HTERT RPE-1 (cell line): Measurements from ENCODE around the gene TLR1.
"Not testable (repeated sequence)": the region's sequence is repeated elsewhere in the genome, so short reads cannot be mapped to it uniquely, and the experiment has no call there.

ENCODE experiments used
- in situ Hi-C: fragments of 300-500 bp; cut with MboI; formaldehyde crosslinking; loops from 4 replicates; pipeline ENCODE4 v1.14.3; 2020; ENCODE audit warnings: low sequenced_read_pairs

TLR1 gene

GRCh38 chr4:38804654-38805295 is at the start of gene TLR1:
TSS of gene TLR1 (minus strand) at chr4:38804791. CDS start at chr4:38798831, 5,960 bp downstream.
- in situ Hi-C loops, result no loop called here

DNA sequence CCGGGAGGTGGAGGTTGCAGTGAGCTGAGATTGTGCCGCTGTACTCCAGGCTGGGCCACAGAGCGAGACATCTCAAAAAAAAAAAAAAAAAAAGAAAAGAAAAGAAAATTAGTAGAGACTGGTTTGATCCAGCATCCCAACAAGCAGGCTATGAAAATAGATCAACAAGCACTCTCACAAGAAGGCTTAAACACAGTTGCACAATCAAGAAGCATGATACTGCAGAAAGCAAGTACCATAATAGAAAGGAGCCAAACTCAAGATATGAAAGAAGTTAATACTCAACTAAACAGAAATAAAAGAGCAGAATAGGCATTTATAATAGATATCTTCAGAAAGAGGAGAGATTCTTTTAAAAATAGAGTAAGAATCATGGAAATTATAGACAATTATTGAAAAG is 41.4 kb upstream of the TLR1 start:
- in situ Hi-C loops, result no loop called here

GRCh38 chr4:38842994-38843393 is 38.4 kb upstream of the TLR1 start:
- in situ Hi-C loops, result no loop called here

- in situ Hi-C loops, result no loop called here
Measured at GRCh38 chr4:38837849-38838248, 33.3 kb upstream of the TLR1 start.

GRCh38 chr4:38837334-38837733 is 32.7 kb upstream of the TLR1 start:
- in situ Hi-C loops, result no loop called here

GRCh38 chr4:38834570-38834969 is 30.0 kb upstream of the TLR1 start:
- in situ Hi-C loops, result no loop called here

DNA sequence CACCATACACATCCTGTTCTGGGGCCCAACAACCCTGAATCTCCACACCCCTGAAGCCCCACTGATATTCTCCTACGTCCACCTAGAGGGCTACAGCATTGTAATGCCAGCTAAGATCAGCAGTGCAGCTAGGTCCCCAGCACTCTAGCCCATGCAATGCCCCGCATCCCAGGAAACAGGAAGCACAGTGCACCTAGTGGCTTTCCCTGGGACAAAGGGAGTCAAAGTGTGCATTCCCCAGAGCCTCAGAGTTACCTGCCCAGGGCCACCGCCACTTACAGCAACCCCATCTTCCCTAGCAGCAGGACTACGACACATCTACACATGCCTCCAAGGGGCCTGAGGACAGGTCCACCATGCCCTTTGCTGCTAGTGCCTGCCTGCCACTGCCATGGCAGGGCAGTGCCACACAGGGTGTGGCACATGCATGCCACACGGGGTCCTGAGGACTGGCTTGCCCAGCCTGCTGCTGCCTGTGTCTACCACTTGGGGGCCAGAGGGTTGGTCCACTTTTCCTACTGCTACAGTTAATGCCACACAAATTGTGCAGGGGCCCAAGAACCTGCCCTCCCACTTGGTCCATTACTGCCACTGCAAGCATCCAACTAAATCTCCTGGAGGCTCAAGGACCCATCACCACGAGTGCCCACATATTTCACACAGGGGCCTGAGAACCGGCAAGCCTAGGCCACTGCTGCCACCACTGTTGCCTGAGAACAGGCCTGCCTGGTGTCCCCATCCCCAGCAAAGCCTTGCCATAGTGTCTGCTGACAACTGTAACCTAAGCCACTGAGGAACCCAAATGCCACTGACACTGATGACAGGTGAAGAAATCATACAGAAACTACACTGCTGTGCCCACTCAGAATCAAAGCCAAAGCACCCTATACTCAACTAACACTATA is 28.3 kb upstream of the TLR1 start:
- in situ Hi-C loops, result no loop called here

DNA sequence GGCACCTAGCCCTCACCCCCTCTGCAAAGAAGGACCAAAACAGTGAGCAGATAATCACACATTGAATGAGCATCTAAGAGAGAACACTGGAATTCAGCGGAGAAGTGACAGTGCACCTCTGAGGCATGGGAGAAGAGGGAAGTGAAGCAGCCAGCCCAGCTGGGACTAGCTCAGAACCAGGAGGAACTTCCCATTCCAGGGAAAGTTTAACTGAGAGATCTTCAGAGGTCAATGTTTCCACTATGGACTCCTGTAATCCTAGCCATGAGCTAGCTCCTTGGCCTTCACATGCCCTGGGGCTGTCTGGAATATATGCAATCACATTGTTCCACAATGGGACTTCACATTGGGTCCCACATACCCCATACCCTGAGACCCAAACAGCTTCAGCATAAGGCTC is 27.6 kb upstream of the TLR1 start:
- in situ Hi-C loops, result no loop called here

DNA sequence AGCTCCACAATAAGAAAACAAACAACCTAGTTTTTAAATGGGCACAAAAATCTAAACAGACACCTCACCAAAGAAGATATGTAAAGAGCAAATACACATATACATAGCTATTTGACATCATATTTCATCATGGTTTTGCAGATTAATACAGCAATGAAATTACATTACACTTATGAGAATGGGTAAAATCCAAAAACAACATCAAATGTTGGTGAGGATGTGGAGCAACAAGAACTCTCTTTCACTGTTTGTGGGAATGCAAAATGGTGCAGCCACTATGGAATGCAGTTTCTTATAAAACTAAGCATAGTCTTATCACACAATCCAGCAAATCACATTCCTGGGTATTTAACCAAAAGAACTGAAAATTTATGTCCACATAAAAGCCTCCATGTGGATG is 27.1 kb upstream of the TLR1 start:
- in situ Hi-C loops, result no loop called here

- in situ Hi-C loops, result no loop called here
Measured at GRCh38 chr4:38829237-38829636, 24.6 kb upstream of the TLR1 start.

- in situ Hi-C loops, result no loop called here
Measured at GRCh38 chr4:38823766-38824165, 19.2 kb upstream of the TLR1 start.

GRCh38 chr4:38822748-38823303 is 18.2 kb upstream of the TLR1 start:
- in situ Hi-C loops, result no loop called here

DNA sequence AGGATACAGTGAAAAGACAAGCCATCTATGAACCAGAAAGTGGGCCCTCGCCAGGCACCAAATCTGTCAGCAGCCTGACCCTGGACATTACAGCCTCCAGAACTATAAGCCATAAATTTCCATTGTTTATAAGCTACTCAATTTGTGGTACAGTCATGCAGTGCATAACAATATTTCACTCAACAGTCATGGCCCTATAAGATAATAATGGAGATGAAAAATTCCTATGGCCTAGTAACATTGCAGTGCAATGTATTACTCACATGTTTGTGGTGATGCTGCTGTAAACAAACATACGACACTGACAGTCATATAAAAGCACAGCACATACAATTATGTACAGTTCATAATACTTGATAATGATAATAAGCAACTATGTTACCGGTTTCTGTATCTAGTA is 17.1 kb upstream of the TLR1 start:
- in situ Hi-C loops, result no loop called here

GRCh38 chr4:38820329-38821061 is 15.9 kb upstream of the TLR1 start:
- in situ Hi-C loops, result no loop called here

DNA sequence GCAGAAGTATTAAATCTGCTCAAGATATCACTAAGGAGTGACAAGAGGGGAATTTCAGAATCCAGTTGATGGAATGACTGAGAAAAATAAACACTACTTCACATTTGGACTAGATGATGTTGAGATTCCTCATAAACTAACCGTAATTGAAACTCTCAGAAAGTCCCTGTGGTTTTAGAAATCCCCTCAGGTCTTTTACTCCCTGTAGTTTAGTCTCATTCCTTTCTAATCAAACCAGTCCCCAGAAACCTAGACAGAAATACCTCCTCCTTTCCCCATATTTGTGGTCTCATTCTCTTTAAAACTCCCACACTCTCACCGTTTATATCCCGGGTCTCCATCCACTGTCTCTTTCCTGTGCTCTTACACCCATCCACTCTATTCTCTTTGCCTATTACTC is 15.0 kb upstream of the TLR1 start:
- in situ Hi-C loops, result no loop called here

DNA sequence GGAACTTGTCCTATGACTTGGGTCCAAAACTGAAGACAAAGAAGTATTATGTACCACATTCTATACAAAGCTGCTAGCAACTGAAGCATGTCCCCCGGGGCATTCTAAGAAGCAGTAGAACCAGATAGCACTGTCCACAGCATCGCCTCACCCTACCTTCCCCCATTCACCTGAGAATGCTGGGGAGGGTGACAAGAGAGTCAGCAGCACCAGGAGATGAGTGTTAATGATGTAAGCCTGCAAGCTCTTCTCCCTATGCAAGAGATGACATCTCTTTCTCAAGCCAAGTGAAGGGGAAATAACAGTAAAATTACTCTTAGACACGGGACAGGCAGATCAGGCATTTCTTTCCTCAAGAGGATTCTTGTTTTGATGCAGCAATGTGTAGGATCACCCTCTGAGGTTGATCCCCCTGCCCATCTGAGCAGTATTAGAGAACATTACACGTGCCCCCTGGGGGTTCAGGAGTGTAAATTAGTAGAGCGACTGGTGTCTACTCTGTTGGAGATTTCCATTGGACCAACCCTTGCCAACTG is 13.9 kb upstream of the TLR1 start:
- in situ Hi-C loops, result no loop called here

- in situ Hi-C loops, result no loop called here
Measured at GRCh38 chr4:38815885-38816782, 11.5 kb upstream of the TLR1 start.

- in situ Hi-C loops, result no loop called here
Measured at GRCh38 chr4:38814386-38814785, 9.8 kb upstream of the TLR1 start.

DNA sequence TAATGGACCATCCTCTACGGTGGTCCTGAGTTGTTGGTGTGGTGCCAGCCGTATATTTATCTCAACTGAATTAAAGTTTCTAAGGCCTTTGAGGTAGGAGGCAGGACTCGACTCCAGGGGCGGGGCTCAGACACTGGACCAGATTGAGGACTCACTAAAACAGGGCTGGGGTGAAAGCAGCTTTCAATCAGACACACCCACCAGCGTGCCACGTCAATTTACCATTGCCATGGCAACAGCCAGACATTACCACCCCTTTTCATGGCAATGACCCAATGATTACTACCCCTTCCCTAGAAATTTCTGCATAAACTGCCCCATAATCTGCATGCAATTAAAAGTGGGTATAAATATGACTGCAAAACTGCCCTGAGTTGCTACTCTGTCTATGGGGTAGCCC is 6.7 kb upstream of the TLR1 start:
- in situ Hi-C loops, result no loop called here

DNA sequence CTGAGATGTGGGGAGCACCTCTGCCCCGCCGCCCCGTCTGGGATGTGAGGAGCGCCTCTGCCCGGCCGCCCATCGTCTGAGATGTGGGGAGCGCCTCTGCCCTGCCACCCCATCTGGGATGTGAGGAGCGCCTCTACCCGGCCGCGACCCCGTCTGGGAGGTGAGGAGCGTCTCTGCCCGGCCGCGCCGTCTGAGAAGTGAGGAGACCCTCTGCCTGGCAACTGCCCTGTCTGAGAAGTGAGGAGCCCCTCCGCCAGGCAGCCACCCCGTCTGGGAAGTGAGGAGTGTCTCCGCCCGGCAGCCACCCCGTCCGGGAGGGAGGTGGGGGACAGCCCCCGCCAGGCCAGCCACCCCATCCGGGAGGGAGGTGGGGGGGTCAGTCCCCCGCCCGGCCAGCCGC is 2.9 kb upstream of the TLR1 start:
- in situ Hi-C loops, result not testable (repeated sequence)
